Measurements from ENCODE around the gene LRRIQ1.

LRRIQ1 gene, protein sequence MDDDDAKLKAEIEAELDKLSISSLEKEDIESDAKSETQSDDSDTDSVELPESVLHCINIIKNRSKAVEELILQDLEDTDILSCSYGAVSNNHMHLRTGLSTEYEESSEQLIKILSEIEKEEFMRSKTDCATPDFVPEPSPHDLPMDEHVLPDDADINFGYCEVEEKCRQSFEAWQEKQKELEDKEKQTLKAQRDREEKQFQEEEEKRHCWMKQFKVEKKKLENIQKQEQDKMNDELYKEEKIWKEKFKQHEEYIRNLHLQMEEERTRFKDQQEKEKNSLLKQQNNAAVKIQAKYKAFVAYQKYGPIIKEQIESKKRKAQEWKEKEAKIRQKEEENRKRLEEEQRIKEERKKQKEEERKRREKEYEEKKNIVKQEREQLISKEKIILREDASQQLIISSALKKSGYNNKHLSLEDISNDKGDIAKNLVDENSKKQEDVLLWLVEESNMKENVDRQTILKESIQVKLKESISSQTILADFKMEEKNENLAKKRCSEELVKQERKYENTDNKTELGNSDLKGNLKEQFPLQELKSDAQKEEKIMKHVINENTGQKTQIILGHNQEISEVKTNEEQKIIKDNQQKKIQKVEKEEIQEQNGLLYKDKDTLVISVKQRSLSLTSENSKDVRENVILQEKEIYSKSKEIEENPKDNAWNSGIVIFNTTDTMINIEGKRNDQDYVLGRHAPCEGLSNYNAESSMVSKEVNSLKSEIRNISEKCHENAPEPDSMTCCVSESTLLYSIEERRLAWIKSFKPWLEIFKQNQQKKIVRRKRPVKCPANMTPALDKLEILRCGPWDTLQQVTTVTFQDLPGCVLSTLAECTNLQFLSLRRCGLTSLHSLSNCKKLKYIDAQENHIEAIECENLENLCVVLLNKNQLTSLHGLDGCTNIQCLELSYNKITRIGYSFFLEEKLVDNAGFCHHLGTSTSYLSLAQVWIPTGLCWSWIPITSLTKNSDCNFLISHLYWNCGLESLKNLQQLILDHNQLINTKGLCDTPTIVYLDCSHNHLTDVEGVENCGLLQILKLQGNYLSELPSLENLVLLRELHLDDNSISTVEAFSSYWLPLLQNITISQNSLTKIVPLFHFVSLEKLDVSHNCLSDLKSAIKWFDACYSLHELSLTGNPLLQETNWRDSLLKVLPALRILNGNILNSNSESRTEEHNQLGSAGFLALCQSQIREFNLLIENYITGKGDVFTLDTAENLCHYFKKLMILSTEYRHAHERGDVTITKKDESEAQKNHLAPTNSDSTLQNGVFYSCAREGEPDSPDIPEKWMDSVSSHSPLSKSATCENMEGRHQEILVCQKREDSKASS (N-terminal part only)

DNA sequence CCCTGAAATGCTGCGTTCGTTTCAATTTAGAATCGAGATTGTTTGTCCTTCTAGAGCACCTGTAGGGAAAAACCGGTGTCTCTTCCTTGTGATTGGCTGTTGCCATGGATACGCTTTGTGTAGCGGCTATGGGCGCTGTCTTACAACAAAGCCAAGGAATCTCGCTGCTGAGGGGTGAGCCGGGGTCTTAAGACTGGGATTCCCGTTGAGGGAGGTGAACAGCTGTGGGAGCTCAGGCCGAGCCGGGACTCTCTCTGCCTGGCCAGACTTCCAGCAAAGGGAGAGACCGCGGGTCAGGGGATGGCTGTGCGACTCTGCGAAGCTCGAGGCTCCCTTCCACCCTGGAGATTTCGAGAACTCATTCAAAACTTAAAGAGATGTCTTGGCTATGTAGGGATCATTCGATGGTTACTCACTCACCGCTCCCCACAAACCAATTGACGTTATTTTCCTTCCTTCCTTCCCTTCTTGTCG, at the start of gene LRRIQ1, which contains the start of gene TSPAN19:
TSS of gene LRRIQ1 (plus strand) at position 118 of the 474 bp plus-strand sequence. CDS start 1,826 bp downstream, outside the sequence.
TSS of gene TSPAN19 (minus strand) at position 44 of the 474 bp plus-strand sequence. CDS start 6,331 bp downstream, outside the sequence.
- Histone ChIP-seq H3K36me3 (ENCODE audit: low read length) (no peaks in the 10 kb centered on the region), H3K79me2 (ENCODE audit: insufficient read depth, low read length) (no peaks in the 10 kb centered on the region), H3K4me2 (ENCODE audit: low read depth, low read length, poor library complexity, severe bottlenecking) (no peak within 1 kb of the TSS), H3K27ac (ENCODE audit: low read depth, low read length) (no peak within 1 kb of the TSS), H3K9me2 (replicated peaks; ENCODE audit: insufficient read depth, low read length) (no peaks in the 10 kb centered on the region), H3K4me3 (ENCODE audit: insufficient read depth, low read length, poor library complexity, severe bottlenecking) (no peak within 1 kb of the TSS), H3K9ac (ENCODE audit: low read length) (no peak within 1 kb of the TSS), H3K9me3 (ENCODE audit: insufficient read depth, low read length) (no peaks in the 10 kb centered on the region), H3F3A (ENCODE audit: insufficient read depth) (no peaks in the 10 kb centered on the region), H4K20me1 (ENCODE audit: low read depth, low read length) (no peaks in the 10 kb centered on the region), H3K27me3 (ENCODE audit: low read length) (no peaks in the 10 kb centered on the region), H2AFZ (ENCODE audit: low read depth, low read length, severe bottlenecking) (no peak within 1 kb of the TSS)
- TF ChIP-seq EZH2phosphoT487 (conservative IDR thresholded peaks at IDR 0.05; ENCODE audit: low read length), result no peak
- TF ChIP-seq, protein P1, sequence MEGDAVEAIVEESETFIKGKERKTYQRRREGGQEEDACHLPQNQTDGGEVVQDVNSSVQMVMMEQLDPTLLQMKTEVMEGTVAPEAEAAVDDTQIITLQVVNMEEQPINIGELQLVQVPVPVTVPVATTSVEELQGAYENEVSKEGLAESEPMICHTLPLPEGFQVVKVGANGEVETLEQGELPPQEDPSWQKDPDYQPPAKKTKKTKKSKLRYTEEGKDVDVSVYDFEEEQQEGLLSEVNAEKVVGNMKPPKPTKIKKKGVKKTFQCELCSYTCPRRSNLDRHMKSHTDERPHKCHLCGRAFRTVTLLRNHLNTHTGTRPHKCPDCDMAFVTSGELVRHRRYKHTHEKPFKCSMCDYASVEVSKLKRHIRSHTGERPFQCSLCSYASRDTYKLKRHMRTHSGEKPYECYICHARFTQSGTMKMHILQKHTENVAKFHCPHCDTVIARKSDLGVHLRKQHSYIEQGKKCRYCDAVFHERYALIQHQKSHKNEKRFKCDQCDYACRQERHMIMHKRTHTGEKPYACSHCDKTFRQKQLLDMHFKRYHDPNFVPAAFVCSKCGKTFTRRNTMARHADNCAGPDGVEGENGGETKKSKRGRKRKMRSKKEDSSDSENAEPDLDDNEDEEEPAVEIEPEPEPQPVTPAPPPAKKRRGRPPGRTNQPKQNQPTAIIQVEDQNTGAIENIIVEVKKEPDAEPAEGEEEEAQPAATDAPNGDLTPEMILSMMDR (IDR thresholded peaks at IDR 0.05; ENCODE audit: insufficient read depth, low read length, poor library complexity, severe bottlenecking), result no peak

DNA sequence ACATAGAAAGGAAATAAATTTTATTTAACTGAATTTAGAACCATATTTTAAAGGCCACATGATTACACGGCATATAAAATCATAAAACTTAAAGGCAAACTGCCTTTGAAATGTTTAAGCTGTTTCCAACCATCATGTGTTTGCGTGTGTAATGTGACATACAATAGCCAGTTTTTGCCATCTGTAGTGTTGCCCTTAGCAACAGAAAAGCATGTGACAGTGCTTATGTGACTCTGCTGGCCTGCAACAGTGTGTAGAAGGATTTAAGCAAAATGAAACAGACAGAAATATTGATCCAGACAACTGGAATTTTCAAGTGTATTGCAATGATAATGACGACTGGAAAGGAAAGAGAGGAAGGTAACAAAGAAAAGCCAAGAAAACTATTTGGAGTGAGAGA, 49.6 kb upstream of the LRRIQ1 start:
- Histone ChIP-seq H3K79me2 (ENCODE audit: insufficient read depth, low read length) (no peaks in the 10 kb centered on the region), H3K9me3 (ENCODE audit: insufficient read depth, low read length) (no peaks in the 10 kb centered on the region), H3K9me2 (replicated peaks; ENCODE audit: insufficient read depth, low read length) (no peaks in the 10 kb centered on the region), H3F3A (ENCODE audit: insufficient read depth) (no peaks in the 10 kb centered on the region), H2AFZ (ENCODE audit: low read depth, low read length, severe bottlenecking) (no peak overlapping the region), H3K4me3 (ENCODE audit: insufficient read depth, low read length, poor library complexity, severe bottlenecking) (no peak overlapping the region), H3K36me3 (ENCODE audit: low read length) (no peaks in the 10 kb centered on the region), H3K4me2 (ENCODE audit: low read depth, low read length, poor library complexity, severe bottlenecking) (no peak overlapping the region), H3K9ac (ENCODE audit: low read length) (no peak overlapping the region), H3K27ac (ENCODE audit: low read depth, low read length) (no peak overlapping the region), H3K27me3 (ENCODE audit: low read length) (no peaks in the 10 kb centered on the region), H4K20me1 (ENCODE audit: low read depth, low read length) (no peaks in the 10 kb centered on the region)
- no peak for TF ChIP-seq EZH2phosphoT487 (conservative IDR thresholded peaks at IDR 0.05; ENCODE audit: low read length)
- TF ChIP-seq, protein P1 (IDR thresholded peaks at IDR 0.05; ENCODE audit: insufficient read depth, low read length, poor library complexity, severe bottlenecking), result no peak

DNA sequence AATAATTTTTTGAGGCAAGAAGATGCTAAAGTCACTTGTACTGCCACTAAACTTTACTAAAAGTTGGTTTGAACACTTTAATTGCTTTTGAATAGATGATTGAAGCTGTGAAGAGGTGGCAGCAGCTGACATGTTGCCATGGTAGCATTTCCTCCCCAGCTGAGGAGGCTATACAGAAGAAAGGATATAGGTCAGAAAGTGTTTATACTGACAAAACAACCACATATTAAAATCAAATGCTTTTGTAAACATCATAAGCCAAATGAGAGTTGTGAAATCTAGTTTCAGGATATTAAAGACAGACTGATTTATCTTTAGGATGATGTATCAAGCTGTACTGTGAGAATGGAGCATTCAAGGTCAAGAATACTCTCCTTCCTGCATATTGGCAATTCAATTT, 41.7 kb upstream of the LRRIQ1 start:
- Histone ChIP-seq H3K4me3 (ENCODE audit: insufficient read depth, low read length, poor library complexity, severe bottlenecking) (no peak overlapping the region), H3K36me3 (ENCODE audit: low read length) (no peaks in the 10 kb centered on the region), H3F3A (ENCODE audit: insufficient read depth) (no peaks in the 10 kb centered on the region), H3K79me2 (ENCODE audit: insufficient read depth, low read length) (no peaks in the 10 kb centered on the region), H2AFZ (ENCODE audit: low read depth, low read length, severe bottlenecking) (no peak overlapping the region), H3K9ac (ENCODE audit: low read length) (no peak overlapping the region), H3K9me2 (replicated peaks; ENCODE audit: insufficient read depth, low read length) (no peaks in the 10 kb centered on the region), H4K20me1 (ENCODE audit: low read depth, low read length) (no peaks in the 10 kb centered on the region), H3K27ac (ENCODE audit: low read depth, low read length) (no peak overlapping the region), H3K27me3 (ENCODE audit: low read length) (no peaks in the 10 kb centered on the region), H3K9me3 (ENCODE audit: insufficient read depth, low read length) (no peaks in the 10 kb centered on the region), H3K4me2 (ENCODE audit: low read depth, low read length, poor library complexity, severe bottlenecking) (no peak overlapping the region)
- TF ChIP-seq EZH2phosphoT487 (conservative IDR thresholded peaks at IDR 0.05; ENCODE audit: low read length), result no peak
- TF ChIP-seq, protein P1 (IDR thresholded peaks at IDR 0.05; ENCODE audit: insufficient read depth, low read length, poor library complexity, severe bottlenecking), result no peak

Data from SU-DHL-6 (cell line).